GM12891 (cell line): Measurements from ENCODE around the gene WDR48.

ENCODE experiments used
- POLR2A ChIP-seq: IDR thresholded peaks from 2 replicates; pipeline ENCODE4 v1.6.1; 2011; ENCODE audit warnings: low read depth, low read length, control low read depth
- POLR2AphosphoS5 ChIP-seq: IDR thresholded peaks from 2 replicates; pipeline ENCODE4 v1.6.1; 2011; ENCODE audit warnings: low read depth, low read length, control low read depth
- SPI1 ChIP-seq: IDR thresholded peaks from 2 replicates; pipeline ENCODE4 v1.6.1; 2011; ENCODE audit warnings: low read depth, low read length, control low read depth
- TAF1 ChIP-seq: IDR thresholded peaks from 2 replicates; pipeline ENCODE4 v1.6.1; 2011; ENCODE audit warnings: low read depth, low read length, control low read depth

GRCh38 chr3:39029556-39029955 lies 22.3 kb upstream of the WDR48 start:
- TF ChIP-seq POLR2AphosphoS5: no peak
- TF ChIP-seq POLR2A: no peak
- TF ChIP-seq SPI1: no peak
- no peak for TF ChIP-seq TAF1
